HEK293 (cell line): ENCODE measurements around the gene CAPRIN2.
A peak's percentile ranks its signal among the peaks of the same experiment; 100 is the strongest.

ENCODE experiments used
- GLIS1 ChIP-seq: fragments of 450-650 bp; formaldehyde crosslinking; IDR thresholded peaks from 2 replicates; pipeline ENCODE4 v1.5.1; 2016; ENCODE audit warnings: missing biosample characterization, missing genetic modification characterization
- TRIM28 ChIP-seq: IDR thresholded peaks from 2 replicates; pipeline ENCODE4 v1.6.1; 2011; ENCODE audit warnings: low read length, control low read depth, borderline replicate concordance
- TSHZ1 ChIP-seq: fragments of 450-650 bp; formaldehyde crosslinking; IDR thresholded peaks from 2 replicates; pipeline ENCODE4 v1.5.1; 2016; ENCODE audit warnings: missing biosample characterization, missing genetic modification characterization, borderline replicate concordance
- YY1 ChIP-seq: fragments of 450-650 bp; formaldehyde crosslinking; IDR thresholded peaks from 2 replicates; pipeline ENCODE4 v1.5.1; 2018; ENCODE audit warnings: missing biosample characterization, missing genetic modification characterization
- ZBTB1 ChIP-seq: fragments of 450-650 bp; formaldehyde crosslinking; IDR thresholded peaks from 2 replicates; pipeline ENCODE4 v1.5.1; 2016; ENCODE audit warnings: missing biosample characterization, missing genetic modification characterization
- ZEB2 ChIP-seq: fragments of 450-650 bp; formaldehyde crosslinking; IDR thresholded peaks from 2 replicates; pipeline ENCODE4 v1.5.1; 2016; ENCODE audit warnings: missing biosample characterization, missing genetic modification characterization
- ZNF121 ChIP-seq: fragments of 450-650 bp; formaldehyde crosslinking; IDR thresholded peaks from 2 replicates; pipeline ENCODE4 v1.5.1; 2016; ENCODE audit warnings: missing biosample characterization, missing genetic modification characterization
- ZNF133 ChIP-seq: fragments of 450-650 bp; formaldehyde crosslinking; IDR thresholded peaks from 2 replicates; pipeline ENCODE4 v1.5.1; 2016; ENCODE audit warnings: missing biosample characterization, missing genetic modification characterization
- ZNF302 ChIP-seq: fragments of 450-650 bp; formaldehyde crosslinking; IDR thresholded peaks from 2 replicates; pipeline ENCODE4 v1.5.1; 2016; ENCODE audit warnings: missing biosample characterization, missing genetic modification characterization, low read depth
- ZNF362 ChIP-seq: fragments of 450-650 bp; formaldehyde crosslinking; IDR thresholded peaks from 2 replicates; pipeline ENCODE4 v1.5.1; 2016; ENCODE audit warnings: missing biosample characterization, missing genetic modification characterization
- ZNF610 ChIP-seq: fragments of 450-650 bp; formaldehyde crosslinking; IDR thresholded peaks from 2 replicates; pipeline ENCODE4 v1.5.1; 2016; ENCODE audit warnings: missing biosample characterization, missing genetic modification characterization, borderline replicate concordance
- ZNF768 ChIP-seq: fragments of 450-650 bp; formaldehyde crosslinking; IDR thresholded peaks from 2 replicates; pipeline ENCODE4 v1.5.1; 2018; ENCODE audit warnings: missing biosample characterization, mild to moderate bottlenecking, missing genetic modification characterization

- TF ChIP-seq ZNF133 (tag by site-specific recombination) (no peak), ZEB2 (tag by site-specific recombination) (peak; percentile 68), ZNF610 (tag by site-specific recombination) (peak; percentile 47; the same call in 1 of the 2 replicates), ZNF362 (tag by site-specific recombination) (no peak), GLIS1 (peak; percentile 82), TRIM28 (no peak), ZNF121 (tag by site-specific recombination) (no peak), ZNF768 (tag by site-specific recombination) (no peak), ZNF302 (tag by site-specific recombination) (no peak), YY1 (tag by site-specific recombination) (peak; percentile 99), ZBTB1 (tag by site-specific recombination) (no peak), TSHZ1 (no peak)
Measured at GRCh38 chr12:30695199-30696102, 59.3 kb downstream of the CAPRIN2 start, which contains the start of gene IPO8.
